Tibial nerve (tissue), 4 donors: Measurements from ENCODE around the gene MPPE1.

Experiments
- EP300 ChIP-seq, 2 donors: sonication (generic); formaldehyde crosslinking; IDR thresholded peaks; one replicate each; pipeline ENCODE4 v1.6.1; 2017; ENCODE audit warnings: antibody characterized with exemption in 2 of 2, mild to moderate bottlenecking in 1 of 2
- POLR2A ChIP-seq, 2 donors: fragments of 450-650 bp; IDR thresholded peaks; one replicate each; pipeline ENCODE4 v1.6.1; 2017; ENCODE audit warnings: antibody characterized with exemption in 2 of 2, mild to moderate bottlenecking in 2 of 2, moderate library complexity in 2 of 2
- TF ChIP-seq, protein P1 (sequence below), 5 experiments: fragments of 200-600 bp in 3 of 5; fragments of 450-650 bp in 2 of 5; sonication (generic) in 3 of 5; IDR thresholded peaks; one replicate each; pipeline ENCODE4 v1.5.1; 2016 to 2019; ENCODE audit warnings: antibody characterized with exemption in 5 of 5, mild to moderate bottlenecking in 3 of 5, moderate library complexity in 2 of 5

DNA sequence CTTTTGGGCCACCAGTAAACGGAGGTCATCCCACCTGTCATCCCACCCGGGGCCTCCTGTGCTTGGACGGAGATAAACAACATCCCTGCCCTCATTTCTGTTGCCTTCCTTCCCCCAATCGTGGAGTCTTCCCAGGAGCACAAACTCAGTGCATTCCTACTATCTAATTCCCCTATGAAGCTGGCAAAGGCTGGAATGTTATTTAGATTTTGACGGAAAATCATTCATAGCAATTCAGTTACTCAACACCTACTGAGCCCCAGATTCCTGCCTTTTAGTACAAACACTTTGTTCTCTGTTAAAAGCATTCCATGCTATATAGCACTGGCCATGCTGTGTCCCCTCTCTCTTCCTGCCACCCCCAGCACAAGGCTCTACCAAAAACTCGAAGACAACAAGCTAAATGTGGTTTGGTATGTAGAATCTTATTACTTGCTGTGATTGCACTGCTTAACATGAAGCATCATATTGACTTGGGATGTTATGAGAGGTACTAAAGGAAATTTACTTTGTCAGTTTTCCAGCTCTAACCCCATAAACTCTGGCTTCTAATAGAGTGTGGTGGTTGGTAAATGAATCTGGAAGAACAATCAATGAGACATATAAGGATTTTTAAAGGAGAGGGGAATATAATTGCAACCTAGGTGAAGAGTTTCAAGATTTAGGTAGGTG, 40.9 kb upstream of the MPPE1 start:
- TF ChIP-seq, protein P1, sequence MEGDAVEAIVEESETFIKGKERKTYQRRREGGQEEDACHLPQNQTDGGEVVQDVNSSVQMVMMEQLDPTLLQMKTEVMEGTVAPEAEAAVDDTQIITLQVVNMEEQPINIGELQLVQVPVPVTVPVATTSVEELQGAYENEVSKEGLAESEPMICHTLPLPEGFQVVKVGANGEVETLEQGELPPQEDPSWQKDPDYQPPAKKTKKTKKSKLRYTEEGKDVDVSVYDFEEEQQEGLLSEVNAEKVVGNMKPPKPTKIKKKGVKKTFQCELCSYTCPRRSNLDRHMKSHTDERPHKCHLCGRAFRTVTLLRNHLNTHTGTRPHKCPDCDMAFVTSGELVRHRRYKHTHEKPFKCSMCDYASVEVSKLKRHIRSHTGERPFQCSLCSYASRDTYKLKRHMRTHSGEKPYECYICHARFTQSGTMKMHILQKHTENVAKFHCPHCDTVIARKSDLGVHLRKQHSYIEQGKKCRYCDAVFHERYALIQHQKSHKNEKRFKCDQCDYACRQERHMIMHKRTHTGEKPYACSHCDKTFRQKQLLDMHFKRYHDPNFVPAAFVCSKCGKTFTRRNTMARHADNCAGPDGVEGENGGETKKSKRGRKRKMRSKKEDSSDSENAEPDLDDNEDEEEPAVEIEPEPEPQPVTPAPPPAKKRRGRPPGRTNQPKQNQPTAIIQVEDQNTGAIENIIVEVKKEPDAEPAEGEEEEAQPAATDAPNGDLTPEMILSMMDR (IDR thresholded peaks at IDR 0.05): no peak
- TF ChIP-seq POLR2A (IDR thresholded peaks at IDR 0.05) (no peak), EP300 (IDR thresholded peaks at IDR 0.05) (no peak)
